Measurements from ENCODE around the gene CITED2. TPM values are rescaled to one million over a fixed set of nuclear protein-coding genes. Genes with fewer than 3 reads are reported as not detected.
"Not testable (repeated sequence)": the region's sequence is repeated elsewhere in the genome, so short reads cannot be mapped to it uniquely, and the experiment has no call there.

The CITED2 gene, protein sequence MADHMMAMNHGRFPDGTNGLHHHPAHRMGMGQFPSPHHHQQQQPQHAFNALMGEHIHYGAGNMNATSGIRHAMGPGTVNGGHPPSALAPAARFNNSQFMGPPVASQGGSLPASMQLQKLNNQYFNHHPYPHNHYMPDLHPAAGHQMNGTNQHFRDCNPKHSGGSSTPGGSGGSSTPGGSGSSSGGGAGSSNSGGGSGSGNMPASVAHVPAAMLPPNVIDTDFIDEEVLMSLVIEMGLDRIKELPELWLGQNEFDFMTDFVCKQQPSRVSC
- 28.1 and 31.2 TPM in 2 replicates for total RNA-seq (2014; rRNA removed; shearing (Covaris generic))

DNA sequence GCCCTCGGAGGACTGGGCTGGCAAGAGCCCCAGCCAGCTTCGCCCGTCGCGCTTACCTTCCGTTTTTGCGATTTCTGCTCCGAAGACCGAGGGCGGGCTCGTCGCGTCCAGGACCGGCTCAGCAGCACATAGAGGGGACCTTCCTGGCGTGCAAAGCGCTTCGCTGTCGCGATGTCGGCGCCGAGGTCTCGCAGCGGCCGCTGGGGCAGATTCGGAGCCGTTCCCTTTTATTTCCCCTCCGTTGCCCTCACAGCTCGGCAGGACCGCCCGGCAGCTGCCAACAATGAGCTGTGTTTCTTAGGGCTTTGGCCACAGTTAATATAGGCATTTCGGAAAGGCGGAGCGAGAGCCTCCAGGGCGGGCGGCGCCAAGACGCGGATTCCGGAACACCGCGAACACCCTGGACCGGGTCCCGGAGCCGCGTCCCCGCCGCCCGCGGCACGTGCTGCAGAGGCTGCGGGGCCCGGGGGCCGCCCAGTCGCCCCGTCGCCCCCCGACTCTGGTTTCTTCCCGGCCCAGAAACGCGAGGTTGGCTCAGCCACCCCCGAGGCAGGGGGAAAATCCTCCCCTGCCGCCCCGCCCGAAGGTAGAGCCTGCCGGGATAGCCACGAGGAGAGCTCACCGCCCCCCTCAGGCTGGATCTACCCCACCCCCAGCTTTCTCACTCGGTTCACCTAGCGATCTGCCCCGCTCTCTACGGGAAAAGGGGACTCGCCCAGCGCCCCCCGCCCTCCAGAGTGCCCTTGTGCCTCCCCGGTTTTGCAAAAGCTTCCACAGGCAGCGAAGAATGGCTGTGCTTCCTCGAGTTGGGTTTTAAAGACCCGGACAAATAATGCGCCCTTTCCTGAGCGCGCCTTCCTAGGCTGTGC, at the start of gene CITED2:
Gene CITED2, minus strand, starts transcription at position 292 of the 869 bp plus-strand sequence. CDS start 704 bp downstream, outside the sequence.
- peak; percentile 89 for DNase-seq (ENCODE audit: low spot score)

- DNase-seq (ENCODE audit: low spot score), result no peak
Measured at GRCh38 chr6:139423037-139423703, 48.7 kb upstream of the CITED2 start.

DNA sequence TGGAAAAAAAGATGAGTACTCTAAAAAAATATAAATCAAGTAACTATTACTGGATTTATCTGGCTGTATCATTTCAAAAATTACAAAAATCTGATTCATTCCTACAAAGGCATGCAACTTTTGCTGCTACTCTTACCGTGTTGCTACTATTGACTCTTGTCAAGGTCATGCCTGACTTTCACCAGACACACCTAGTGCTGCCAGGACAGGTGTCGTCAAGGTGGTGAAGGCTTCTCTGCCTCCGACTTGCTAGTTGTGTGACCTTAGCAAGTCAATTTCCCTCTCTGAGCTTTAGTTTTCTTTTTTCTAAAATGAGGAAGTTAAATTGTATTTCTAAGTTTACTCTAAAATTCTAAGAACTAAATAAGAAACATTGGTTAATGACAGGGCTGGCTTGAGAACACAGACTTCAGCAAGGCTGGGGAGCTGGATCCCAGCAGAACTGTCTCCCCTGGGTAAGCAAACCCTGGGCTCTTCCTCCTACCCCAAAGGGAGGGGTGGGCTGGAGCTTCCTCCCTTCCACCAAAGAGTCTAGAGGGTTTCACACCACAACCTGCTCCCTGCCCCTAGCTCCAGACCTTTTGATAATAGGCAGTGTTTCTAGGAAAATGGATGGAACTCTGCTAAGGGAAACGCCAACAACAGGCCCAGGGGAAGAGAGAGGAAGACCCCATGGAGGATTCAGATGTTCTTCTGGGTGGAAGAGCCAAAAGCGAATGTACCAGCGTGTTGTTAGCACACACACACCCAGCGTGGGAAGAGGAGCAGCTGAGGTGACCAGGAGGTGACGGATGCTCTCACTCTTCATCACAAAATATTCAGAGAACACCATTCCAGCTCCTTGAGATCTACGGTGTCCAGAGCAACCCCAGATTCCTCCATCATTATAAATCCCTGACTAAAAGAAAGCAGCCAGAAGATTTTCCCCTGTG, 47.9 kb upstream of the CITED2 start:
- DNase-seq (ENCODE audit: low spot score), result no peak

DNA sequence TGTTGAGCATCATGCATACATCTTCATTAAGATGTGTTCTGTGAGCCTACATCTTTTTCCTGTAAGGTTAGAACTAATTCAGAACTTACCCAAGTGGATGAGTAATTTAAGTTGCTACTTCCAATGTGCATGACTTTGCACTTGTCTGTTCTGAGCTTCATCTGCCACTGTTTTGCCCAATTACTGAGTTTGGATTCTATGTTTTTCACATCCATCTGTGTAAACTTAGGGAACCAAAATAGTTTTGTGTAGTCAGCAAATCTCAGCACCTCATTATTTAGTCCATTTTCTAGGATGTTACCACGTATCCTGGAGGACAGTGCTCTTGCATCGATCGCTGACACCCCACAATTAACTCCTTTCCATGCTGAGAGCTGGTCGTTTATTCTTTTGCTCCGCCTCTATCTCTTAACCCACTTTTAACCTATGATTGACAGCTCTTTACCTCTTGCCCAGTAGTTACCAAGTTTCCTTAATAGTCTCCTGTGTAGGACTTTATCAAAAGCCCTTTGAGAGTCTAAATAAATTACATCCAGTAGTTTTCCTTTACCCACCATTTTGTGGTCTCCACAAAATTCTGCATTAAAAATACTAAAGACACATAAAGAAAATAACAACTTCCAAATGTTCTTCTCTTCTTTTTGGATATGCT, 44.2 kb upstream of the CITED2 start:
- no peak for DNase-seq (ENCODE audit: low spot score)

DNA sequence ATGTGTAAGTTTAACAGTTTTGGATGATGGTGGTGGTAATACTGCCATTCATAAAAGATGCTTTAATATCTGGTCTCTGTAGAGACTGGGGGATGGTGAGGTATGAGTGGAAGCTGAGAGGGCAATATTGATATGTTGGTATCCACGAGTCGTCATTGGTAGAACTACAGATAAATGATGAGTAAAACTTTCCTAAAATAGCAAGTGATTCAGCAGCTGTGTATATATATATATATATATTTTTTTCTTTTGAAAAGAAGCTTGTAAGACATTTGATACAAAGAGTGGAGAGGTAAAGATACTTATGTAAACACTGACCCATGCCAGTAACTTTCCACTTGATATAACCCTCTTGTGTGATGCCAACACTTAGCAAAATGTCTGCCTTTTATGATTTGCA, 41.7 kb upstream of the CITED2 start:
- no peak for DNase-seq (ENCODE audit: low spot score)

DNA sequence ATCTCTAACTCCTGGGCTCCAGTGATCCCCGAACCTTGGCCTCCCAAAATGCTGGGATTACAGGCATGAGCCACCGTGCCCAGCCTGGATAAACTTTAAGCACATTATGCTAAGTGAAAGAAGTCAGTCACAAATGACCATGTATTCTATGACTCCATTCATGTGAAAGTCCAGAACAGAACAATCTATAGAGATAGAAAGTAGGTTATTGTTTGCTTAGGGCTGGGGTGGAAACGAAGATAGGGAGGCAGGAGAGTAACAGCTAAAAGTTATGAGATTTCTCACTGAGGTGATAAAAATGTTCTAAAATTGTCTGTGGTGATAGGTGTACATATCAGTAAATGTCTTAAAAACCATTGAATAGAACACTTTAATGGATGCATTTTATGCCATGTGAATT, 40.9 kb upstream of the CITED2 start:
- no peak for DNase-seq (ENCODE audit: low spot score)

- not testable (repeated sequence) for DNase-seq (ENCODE audit: low spot score)
Measured at GRCh38 chr6:139412103-139412502, 37.7 kb upstream of the CITED2 start.

DNA sequence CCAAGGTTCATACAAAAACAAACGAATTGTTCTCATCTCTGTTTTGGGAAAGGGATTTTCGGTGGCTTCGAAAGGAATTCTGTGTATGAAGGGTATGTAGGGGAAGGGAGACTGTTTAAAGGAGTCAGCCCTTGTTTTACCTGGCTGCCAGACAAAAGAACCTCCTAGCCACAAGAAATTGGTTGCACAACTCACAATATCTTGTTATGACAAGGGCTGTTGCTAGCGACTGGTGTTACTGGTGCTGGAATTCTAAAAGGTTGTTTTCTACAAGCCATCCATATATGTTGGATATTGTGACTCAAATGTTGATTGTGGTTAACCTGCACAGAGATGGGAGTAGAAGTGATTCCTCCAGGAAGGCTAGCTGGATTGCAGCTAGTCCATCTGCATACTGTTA, 34.6 kb upstream of the CITED2 start:
- DNase-seq (ENCODE audit: low spot score), result no peak

DNA sequence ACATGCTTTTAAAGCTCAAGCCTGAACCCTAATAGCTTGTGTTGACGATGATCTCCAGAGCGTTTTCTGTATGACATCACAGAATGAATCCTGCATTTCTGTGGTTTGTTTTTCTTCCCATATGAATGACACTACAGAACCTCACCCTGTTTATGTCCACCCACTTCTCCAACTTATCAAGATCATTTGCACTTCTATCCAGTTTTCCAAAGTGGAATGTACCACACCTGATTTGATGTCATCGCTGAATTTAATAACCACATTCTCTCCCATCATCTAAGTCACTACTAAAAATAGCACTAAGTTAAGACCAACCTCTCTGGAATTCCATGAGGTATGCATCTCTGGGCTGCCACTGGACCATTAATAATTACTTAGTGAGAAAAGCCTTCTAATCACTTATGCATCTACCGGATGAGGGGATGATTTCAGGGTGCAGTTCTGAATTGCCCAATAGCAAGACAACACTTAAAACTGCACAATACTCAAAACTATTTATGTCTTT, 33.3 kb upstream of the CITED2 start:
- DNase-seq (ENCODE audit: low spot score), result peak; percentile 14

- DNase-seq (ENCODE audit: low spot score), result no peak
Measured at GRCh38 chr6:139406577-139407343, 32.3 kb upstream of the CITED2 start.

- peak; percentile 8 for DNase-seq (ENCODE audit: low spot score)
Measured at GRCh38 chr6:139402876-139403386, 28.5 kb upstream of the CITED2 start.

- DNase-seq (ENCODE audit: low spot score), result no peak
Measured at GRCh38 chr6:139398658-139399057, 24.2 kb upstream of the CITED2 start.

DNA sequence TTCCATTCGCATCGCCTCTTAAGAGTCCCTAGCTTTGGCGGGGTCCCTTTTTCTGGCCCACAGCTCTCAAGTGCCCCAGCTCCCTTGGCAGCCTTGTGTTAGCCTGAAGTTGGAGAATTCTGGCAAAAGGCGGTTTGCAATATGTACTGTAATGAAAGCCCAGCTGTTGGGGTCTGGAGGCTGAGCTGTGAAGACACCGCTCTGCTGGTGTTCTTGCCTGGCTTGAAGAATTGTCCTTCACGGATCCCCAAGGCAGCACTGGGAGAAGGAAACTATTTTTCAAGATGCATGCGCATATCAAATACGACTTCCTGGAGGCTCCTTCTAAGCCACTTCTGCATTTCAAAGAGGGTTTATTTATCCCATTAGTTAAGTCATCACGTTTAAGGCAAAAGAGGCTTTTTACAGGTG, 21.4 kb upstream of the CITED2 start:
- no peak for DNase-seq (ENCODE audit: low spot score)

DNA sequence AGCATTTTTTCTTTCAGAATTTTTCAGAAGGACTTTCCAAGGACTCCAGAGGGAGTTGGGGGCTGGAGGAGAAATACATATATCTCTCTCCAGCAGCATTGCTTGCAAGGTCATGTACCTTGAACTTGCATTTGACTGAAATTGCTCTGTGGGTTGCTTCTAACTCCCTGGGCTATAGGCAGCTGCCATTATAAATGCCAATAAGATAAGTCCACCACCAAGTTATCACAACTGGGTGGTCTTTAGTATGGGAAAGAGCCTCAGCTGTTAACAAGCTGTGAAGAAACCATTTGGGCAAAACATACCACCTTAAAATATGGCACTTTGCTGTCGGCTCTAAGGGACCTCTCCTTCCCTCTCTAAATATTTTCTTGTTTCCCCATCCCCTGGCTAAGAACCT, 20.9 kb upstream of the CITED2 start:
- no peak for DNase-seq (ENCODE audit: low spot score)

- no peak for DNase-seq (ENCODE audit: low spot score)
Measured at GRCh38 chr6:139394027-139394649, 19.7 kb upstream of the CITED2 start.

- DNase-seq (ENCODE audit: low spot score), result no peak
Measured at GRCh38 chr6:139392794-139393193, 18.3 kb upstream of the CITED2 start.

DNA sequence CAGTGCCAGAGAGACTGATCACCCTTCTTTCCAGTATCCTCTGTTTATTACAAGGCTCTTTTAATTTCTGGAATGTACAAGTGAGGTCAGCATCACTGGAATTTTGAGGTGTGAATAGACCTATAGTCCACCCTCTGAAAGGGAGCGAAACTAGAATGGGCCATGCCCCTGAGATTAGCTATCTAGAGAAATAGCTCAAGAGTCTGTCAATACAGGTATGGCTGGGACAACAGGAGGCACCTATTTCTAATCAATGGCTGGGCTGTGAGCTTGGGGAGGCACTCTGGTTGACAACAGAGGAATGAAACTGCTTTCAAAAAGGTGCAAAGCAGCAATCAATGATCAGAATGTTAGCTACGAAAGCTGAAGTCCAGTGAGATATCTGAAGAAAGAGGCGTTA, 17.3 kb upstream of the CITED2 start:
- no peak for DNase-seq (ENCODE audit: low spot score)

DNA sequence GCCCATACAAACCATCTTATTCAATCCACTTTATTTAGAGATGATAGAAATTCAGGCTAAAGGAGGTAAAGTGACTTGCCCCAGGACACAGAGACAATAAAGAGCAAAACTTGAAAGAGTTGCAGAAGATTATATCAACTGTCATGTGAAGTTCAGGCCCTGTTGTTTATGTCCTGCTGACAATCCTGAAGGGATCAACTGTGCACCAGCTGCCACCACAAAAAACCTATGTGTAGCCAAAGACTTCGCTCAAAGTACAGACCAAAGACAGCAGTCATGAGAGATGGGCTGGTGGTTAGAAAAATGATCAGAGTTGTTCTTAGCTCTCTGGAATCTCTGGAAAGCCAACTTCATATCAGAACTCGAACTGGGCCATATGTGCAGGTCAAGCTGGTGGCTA, 16.0 kb upstream of the CITED2 start:
- DNase-seq (ENCODE audit: low spot score), result no peak

- DNase-seq (ENCODE audit: low spot score), result no peak
Measured at GRCh38 chr6:139388384-139388783, 13.9 kb upstream of the CITED2 start.

All from H4 (cell line).